NK-92 (cell line): ENCODE data around the gene NEU4.
"Not testable (repeated sequence)": the region's sequence is repeated elsewhere in the genome, so short reads cannot be mapped to it uniquely, and the experiment has no call there.

ENCODE experiments used
- DNase-seq: peaks from one replicate; lab custom pipeline; 2025; ENCODE audit not compliant: unreplicated experiment; lab: John Stamatoyannopoulos, UW

The NEU4 gene, protein sequence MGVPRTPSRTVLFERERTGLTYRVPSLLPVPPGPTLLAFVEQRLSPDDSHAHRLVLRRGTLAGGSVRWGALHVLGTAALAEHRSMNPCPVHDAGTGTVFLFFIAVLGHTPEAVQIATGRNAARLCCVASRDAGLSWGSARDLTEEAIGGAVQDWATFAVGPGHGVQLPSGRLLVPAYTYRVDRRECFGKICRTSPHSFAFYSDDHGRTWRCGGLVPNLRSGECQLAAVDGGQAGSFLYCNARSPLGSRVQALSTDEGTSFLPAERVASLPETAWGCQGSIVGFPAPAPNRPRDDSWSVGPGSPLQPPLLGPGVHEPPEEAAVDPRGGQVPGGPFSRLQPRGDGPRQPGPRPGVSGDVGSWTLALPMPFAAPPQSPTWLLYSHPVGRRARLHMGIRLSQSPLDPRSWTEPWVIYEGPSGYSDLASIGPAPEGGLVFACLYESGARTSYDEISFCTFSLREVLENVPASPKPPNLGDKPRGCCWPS

DNA sequence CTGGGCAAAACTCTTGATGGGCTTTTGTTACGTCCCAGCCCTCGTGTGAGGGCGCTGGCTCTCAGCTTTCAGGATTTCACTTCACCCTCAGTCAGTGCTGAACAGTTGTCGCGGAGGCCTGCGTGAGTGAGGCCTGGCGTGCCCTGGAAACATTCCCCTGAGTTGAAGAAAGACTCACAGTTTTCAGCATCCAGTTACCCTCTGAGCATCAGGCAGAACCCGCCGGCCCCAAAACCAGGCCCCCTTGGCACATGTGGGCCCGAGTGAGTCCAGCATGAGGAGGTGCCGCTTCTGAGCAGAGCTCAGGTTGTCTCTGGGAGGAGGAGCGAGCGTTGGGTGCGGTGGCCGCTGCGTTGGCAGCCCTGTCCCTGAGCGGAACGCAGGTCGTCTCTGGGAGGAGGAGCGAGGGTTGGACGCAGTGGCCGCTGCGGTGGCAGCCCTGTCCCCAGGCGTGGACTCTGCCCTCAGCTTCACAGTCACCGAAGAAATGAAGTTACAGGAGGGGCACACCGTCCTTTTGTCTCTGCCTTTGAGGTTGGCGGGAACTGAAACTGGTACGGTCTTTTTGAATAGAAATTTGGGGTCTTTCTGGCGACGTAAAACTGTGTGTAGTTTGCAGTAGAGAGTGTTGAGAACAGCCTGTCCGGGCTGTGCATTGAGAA lies at the start of gene NEU4:
Gene NEU4 (plus strand): TSS at position 473 of the 662 bp plus-strand sequence. CDS start 5,292 bp downstream, outside the sequence.
- no peak for DNase-seq

DNA sequence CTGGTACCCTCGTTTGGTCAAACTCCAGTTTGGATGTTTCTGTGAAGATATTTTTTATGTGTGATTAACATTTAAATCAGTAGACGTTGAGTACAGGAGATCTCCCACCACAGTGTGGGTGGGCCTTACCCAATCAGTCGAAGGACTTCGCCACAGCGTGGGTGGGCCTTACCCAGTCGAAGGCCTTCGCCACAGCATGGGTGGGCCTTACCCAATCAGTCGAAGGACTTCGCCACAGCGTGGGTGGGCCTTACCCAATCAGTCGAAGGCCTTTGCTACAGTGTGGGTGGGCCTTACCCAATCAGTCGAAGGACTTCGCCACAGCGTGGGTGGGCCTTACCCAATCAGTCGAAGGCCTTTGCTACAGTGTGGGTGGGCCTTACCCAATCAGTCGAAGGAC lies 49.1 kb upstream of the NEU4 start:
- DNase-seq = not testable (repeated sequence)

DNA sequence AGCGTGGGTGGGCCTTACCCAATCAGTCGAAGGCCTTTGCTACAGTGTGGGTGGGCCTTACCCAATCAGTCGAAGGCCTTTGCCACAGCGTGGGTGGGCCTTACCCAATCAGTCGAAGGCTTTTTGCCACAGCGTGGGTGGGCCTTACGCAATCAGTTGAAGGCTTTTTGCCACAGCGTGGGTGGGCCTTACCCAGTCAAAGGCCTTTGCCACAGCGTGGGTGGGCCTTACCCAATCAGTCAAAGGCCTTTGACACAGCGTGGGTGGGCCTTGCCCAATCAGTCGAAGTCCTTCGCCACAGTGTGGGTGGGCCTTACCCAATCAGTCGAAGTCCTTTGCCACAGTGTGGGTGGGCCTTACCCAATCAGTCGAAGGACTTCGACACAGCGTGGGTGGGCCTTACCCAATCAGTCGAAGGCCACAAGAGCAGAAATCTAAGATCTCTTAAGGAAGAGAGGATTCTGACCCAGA lies 48.7 kb upstream of the NEU4 start:
- DNase-seq = no peak

DNA sequence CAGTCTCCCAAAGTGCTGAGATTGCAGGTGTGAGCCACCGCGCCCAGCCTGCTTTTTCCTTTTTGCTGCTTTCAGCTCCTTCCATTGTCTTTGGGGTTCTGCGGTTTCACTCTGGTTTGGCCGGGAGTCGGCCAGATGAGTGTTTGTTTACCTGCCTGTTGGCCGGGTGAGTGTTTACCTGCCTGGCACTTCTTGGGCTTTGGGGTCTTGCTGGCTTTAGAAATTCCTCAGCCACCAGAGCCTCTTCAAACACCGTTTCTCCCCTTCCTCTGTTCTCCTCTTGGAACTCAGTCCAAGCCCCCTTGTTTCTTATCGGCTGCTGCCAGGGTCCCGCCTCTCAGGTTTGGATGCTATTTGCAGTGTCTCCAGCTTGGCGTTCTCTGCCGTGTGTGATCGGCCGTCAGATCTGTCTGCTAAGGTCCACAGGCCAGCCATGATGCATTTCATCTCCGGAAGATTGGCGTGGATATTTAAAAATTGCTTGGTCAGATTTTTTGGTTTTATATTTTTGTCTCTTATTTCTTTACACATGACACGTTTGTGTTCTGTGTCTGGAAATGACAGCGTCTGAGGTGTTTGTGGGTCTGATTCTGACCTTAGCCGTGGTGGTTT lies 46.6 kb upstream of the NEU4 start:
- DNase-seq = no peak

DNA sequence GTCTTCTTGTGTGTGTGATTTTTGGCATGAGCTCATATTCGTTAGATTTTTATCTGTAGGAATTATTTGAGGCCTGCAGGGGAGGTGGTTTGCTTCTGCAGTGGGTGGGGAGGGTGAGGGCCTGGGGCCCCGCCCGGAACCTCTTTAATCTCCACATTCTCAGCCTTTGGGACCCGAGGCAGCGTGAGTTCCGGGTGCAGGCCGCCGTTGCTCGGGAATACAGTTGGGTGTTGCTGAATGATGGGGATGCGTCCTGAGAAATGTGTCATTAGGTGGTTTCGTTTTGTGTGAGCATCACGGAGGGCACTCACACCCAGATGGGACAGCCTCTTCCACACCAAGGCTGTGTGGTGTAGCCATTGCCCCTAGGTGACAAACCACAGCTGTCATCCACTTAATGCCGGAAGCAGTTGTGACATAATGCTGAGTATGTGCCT lies 46.0 kb upstream of the NEU4 start:
- no peak for DNase-seq

DNA sequence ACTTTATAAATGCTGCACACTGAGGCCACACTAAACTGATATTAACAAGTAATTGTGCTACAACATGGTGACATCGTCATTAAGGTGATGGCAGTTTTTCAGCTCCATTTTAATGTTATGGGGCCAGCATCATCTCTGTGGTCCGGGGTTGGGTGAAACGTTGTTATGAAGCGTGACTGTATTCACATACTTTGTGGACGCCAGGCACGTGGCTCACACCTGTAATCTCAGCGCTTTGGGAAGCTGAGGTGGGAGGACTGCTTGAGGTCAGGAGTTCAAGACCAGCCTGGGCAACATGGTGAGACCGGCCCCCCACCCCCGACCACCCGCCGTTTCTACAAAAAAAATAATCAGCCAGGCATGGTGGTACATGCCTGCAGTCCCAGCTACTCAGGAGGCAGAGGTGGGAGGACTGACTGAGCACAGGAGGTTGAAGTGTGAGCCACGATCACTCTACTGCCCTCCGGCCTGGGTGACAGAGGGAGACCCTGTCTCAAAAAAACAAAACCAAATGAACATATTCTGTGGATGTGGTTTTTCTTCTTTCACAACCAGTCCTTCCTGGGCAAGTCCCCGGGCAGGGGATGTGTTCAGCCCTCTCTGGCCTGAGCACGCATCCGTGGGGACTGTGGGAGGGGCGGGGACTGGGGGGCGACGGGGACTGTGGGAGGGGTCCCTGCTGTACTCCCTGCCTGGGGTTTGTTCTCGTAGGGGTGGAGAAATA lies 45.3 kb upstream of the NEU4 start:
- DNase-seq = no peak

DNA sequence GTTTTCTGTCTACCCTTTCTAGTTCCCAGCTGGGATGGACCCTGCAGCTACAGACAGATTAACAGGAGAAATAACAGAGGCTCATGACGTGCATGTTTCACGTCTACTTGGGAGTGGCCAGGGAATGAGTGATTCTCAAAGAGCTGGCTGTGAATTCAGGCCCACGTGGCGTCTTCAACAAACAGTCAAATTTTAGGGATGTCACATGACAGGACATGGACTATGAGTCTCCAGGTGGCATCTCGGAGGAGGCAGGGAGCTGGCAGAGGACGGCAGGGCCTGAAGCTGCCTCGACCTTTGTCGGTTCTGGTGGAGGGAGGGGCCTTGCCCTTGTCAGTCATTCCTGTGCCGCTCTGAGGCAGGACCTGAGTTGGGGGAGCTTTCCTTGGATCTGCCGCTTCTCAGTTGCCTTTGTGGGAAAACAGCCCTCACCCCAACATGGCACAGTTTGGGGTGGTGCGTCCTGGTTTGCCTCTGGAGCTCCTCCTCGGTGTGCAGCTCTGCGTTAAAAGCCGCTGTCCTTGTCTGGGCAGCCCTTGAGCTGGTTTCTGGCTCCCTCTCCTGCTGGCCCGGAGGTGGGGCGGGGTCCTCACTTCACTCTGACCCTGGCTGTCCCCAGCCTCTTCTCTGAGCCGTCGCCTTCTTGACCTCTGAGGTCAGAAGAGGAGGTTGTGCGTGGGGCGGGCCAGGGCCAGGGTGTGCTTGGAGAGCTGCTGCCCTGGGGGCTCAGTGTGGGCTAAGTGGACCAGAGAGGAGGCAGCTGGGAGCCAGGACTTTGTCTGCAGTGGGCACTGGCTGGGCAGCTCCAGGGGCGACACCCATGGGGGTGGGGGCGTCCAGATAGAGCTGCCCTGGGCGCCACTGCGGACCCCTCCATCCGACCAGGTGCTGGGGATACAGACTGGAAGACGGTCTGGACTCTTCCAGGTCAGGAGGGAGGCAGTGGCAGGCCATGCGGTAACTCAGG lies 44.4 kb upstream of the NEU4 start:
- no peak for DNase-seq

DNA sequence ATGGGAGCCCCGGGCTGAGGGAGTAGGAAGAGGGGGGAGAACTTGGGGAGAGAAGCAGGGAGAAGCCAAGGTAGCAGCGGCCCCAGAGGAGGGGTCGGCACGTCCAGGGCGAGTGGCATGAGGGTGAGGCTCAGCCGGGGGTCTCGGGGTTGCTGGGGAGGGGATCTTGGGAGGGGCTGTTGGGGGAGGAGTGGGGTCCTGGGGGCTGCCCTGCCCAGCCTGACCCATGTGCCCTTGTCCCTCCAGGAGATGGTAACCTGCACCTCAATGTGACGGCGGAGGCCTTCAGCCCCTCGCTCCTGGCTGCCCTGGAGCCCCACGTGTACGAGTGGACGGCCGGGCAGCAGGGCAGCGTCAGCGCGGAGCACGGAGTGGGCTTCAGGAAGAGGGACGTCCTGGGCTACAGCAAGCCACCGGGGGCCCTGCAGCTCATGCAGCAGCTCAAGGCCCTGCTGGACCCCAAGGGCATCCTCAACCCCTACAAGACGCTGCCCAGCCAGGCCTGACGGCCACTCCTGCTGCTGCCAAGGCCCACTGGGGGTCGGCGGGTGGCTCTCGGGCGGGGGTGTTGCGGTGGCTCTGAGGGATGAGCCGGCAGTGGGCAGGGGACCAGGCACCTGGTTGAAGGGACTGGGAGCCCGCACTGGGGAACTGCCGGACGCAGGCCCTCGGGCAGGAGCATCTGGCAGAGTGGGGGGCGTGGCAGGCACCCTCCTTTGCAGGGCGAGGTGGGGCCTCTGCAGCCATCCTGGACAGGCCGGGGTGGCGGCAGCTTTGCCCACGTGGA lies 41.3 kb upstream of the NEU4 start:
- no peak for DNase-seq

DNA sequence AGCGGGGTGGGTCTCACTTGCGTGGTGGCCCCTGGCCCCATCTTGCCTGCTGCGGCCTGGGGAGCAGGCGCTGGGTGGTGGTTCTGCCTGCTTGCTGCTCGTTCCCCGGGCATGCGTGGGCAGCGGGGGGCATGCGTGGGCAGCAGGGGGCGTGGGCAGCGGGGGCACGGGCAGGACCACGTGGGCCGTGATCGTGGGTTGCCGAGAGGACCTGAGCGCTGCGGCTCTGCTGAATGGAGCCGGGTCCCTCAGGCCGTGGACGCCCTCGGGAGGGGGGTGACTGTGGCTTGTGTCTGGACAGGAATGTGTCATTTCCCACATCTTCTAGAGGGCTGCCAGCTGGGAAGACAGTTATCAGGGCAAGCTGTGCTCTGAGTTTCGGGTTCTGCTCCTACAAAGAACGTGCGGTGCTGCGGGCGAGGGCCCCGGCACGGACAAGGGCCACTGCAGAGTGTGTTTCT lies 40.7 kb upstream of the NEU4 start:
- no peak for DNase-seq

DNA sequence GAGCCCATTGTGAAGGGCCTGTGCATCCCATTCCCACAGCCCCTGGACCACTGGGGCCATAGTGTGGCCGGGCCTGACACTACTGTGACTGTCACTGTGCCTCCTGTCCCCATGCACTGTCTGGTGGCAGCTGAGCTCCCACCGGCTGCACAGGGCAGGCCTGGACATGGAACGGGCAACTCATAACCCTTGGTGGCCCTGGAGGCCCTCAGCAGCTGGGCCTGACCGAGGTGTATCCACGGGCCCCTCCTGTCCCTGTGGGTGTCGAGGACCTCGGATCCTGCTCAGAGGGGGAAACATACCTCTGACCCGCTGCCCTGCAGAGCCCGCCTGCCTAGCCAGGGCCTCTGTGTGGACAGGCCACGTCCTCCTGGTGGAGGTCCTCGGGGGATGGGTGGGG lies 40.1 kb upstream of the NEU4 start:
- no peak for DNase-seq

DNA sequence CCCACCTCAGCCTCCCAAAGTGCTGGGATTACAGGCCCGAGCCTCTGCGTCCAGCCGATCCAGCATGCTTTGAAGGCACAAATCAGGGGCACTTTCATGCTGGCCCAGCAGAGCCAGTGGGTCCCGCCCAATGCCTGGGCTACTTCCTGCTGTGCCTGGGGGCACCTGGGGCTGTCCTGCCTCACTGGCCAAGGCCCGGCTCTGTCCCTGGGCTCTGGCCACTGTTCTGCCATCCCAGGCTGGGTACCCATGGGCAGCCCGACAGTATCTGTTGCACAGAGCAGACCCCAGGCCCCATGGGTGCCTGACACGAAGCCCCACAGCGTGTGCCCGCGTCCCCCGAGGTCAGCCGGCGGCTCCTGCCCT lies 39.2 kb upstream of the NEU4 start:
- DNase-seq = no peak

DNA sequence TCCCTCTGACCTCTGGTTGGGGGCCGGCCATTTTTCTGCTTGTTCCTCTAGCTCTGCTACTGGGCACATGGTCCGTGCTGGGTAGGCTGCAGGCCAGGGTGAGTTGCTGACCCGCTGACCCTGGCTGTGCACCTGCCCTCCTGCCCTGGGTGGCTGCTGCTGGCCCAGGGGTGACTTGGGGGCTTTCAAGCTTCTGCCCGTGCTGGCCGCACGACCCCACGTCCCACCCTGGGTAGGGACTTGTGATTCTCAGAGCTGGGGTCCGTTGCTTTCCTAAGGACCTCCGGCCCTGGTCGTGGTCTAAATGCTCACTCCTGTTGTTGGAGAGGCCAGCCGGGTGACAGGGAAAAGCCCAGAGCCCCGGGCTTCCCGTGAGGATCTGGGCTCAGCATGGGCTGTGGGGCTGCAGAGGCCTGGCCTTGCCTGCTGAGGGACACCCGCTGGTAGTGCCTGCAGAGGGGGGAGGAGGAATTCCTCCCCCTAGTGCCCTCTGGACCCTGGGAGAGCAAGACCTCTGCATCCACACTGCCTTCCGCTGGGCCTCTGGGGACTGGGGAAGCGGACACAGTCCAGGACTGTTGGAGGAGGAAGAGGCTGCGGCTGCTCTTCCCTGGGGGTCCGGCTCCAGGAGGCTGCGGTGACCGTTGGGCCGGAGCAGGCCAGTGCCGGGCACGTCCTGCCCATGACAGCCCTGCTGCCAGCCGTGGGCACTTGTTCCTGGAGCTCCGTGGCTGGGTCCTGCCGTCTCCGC lies 38.6 kb upstream of the NEU4 start:
- DNase-seq = no peak

DNA sequence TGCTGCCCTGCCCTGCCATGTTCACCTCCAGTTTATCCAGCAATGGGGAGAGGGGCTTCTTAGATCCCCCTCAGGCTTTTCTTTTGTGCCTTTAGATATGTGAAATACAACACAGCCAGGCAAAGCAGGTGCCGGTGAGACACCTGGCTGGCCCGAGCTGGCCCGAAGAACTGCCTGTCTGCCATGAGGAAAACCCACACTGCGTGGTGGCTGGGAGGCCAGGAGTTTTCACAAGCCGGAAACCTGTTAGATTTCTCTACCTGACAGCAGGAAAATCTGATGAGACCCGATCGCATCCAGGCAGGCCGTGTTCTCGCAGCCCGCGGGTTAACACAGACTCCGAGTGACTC lies 38.1 kb upstream of the NEU4 start:
- no peak for DNase-seq

DNA sequence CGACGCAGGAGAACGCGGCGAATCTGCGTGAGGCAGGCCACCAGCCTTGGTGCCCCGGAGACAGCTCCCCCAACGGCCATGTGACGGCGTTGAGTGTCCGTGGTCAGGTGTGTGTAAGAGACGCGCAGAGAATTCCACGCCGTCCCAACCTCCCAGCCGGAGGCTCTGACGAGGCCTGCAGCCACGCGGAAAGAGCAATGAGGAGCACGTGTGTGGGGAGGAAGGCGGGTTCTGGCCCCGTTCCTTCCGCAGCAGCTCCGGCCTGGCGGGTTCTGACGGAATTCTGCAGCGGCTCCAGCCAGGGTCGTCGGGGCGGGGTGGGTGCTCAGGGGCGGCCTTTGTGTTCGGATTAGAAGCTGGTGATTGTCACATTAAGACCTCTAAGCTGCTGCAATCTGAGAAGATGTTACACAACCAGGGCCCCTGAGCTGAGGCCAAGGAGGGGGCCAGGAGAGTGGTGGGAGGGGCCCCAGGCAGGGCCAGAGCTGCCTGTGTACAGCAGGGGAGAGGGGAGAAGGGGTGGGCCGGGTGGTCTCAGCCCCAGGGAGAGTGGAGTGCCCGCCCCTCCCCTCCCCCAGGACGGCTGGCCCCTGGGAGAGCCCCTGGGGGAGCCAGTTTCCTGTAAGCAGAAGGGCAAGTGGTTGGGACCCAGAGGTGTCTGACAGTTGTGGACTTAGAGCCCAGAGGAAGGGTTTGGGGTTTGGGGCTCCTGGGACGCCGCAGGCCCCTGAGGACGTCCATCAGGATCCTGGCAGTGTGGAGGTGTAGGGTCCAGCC lies 37.5 kb upstream of the NEU4 start:
- DNase-seq = no peak

DNA sequence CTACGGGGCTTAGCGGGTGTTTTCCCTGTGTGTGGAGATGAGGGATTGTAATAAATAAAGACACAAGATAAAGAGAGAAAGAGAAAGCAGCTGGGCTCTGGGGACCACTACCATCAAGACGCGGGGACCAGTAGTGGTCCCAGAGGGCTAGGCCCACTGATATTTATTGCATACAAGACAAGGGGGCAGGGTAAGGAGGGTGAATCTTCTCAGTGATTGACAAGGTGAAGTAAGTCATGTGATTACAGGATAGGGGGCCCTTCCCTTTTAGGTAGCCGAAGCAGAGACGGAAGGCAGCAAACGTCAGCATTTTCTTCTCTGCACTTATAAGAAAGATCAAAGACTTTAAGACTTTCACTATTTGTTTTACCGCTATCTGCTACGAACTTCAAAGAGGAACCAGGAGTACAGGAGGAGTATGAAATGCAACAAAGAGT lies 36.9 kb upstream of the NEU4 start:
- no peak for DNase-seq

DNA sequence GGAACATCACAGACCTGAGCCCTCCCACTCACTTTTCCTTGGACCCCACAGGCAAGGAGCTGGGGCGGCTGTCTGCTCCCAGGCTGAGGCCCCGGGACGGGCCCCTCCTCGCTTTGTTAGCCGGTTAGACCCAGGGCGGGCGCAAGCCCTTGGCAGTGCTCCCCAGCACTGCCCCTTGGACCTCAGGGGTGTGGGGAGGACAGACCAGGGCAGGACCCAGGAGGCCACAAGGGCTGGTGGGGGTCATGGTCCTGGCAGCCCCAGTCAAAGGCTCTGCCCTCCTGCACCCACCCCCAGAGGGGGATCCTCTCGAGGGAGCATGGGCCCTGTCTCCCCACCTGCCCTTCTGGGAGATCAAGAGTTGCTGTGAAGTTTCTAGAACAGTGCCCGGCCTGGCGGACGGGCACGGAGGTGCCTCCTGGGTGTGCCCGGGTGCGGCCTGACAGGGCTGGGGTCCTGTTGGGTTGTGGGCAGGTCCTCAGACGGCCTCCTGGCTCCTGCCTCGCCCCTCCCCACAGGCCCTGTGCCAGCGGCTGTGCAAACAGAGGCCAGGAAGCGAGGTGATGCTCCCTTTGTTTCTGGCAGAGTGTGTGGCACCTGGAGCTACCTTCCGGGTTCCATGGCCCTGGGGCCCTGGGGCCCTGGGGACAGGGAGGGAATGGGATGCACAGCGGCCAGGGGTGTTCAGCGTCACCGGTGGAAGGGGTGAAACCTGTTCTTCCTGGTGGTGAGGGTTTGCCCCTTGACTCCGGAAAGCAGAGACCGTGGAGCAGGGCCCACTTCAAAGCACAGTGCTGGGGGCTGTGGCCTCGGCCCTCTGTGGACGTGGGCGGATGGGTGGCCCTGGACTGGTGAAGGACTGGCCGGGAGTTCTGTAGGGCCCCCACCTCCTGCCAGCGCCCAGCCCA lies 35.2 kb upstream of the NEU4 start:
- no peak for DNase-seq
